Liver (tissue), 3 donors: ENCODE measurements around the gene ACACA.

Experiments used
- CTCF ChIP-seq: fragments of 150-350 bp; IDR thresholded peaks from 2 replicates; pipeline ENCODE4 v1.5.1; 2017; ENCODE audit warnings: improper control_type of control experiment, low read depth, low read length; ENCODE audit not compliant: missing input control
- GABPA ChIP-seq, 2 donors: IDR thresholded peaks in 1 of 2; conservative IDR thresholded peaks in 1 of 2; 2 replicates each; pipeline ENCODE4 v1.6.1; 2016; ENCODE audit warnings: antibody characterized with exemption in 2 of 2, mild to moderate bottlenecking in 1 of 2, moderate library complexity in 1 of 2
- RAD21 ChIP-seq, 2 donors: IDR thresholded peaks; 2 replicates each; pipeline ENCODE4 v1.6.1; 2016; ENCODE audit warnings: antibody characterized with exemption in 2 of 2, mild to moderate bottlenecking in 2 of 2
- SP1 ChIP-seq: IDR thresholded peaks from 2 replicates; pipeline ENCODE4 v1.6.1; 2018; ENCODE audit warnings: antibody characterized with exemption, mild to moderate bottlenecking
- TAF1 ChIP-seq: conservative IDR thresholded peaks from 2 replicates; pipeline ENCODE4 v1.6.1; 2016; ENCODE audit warnings: antibody characterized with exemption, mild to moderate bottlenecking
- donor health status: healthy.
- donor health status: healthy.

- no peak for TF ChIP-seq CTCF
- TF ChIP-seq GABPA (IDR thresholded peaks at IDR 0.05 in 1 of 2, conservative IDR thresholded peaks at IDR 0.05 in 1 of 2), result no peak
- TF ChIP-seq SP1, result no peak
- no peak for TF ChIP-seq TAF1
- TF ChIP-seq RAD21 (IDR thresholded peaks at IDR 0.05), result no peak
These were observed 46.0 kb downstream of the ACACA start for GRCh38 chr17:37360632-37361031.
